Measurements from ENCODE around the gene ANKRD40CL.

DNA sequence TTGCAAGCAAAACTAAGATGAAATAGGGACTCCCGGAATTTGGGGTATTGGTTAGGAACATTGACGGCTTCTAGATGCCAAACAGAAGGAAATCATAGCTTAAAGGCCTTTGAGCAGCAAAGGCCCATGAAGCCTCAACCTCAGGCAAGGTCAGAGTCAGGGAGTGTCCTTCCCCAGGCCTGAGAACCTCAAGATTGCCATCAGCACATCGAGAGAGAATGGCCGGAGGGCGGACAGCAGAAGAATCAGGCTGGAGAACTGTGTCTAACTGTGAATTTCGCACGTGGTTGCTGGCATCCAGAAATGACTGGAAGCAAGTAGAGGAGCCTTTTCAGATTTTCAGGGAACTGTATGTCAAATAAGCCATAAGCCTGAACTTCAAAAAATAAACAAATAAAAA is 24.8 kb upstream of the ANKRD40CL start:
- TF ChIP-seq ZNF644 (tag; IDR thresholded peaks at IDR 0.05; ENCODE audit: low read depth) (no peak), POLR2A (conservative IDR thresholded peaks at IDR 0.05) (no peak), ZNF224 (CRISPR knock-in tag; IDR thresholded peaks at IDR 0.05) (no peak), ARID2 (IDR thresholded peaks at IDR 0.05) (no peak)

Data from K562 (cell line).